NT2/D1 (cell line): Measurements from ENCODE around the gene WSCD1.

Experiments used
- SUZ12 ChIP-seq: IDR thresholded peaks from 2 replicates; pipeline ENCODE4 v1.6.1; 2011; ENCODE audit not compliant: insufficient read length, insufficient read depth; ENCODE audit errors: extremely low read depth
- ZNF274 ChIP-seq: IDR thresholded peaks from 2 replicates; pipeline ENCODE4 v1.6.1; 2011; ENCODE audit warnings: mild to moderate bottlenecking, low read depth, low read length

DNA sequence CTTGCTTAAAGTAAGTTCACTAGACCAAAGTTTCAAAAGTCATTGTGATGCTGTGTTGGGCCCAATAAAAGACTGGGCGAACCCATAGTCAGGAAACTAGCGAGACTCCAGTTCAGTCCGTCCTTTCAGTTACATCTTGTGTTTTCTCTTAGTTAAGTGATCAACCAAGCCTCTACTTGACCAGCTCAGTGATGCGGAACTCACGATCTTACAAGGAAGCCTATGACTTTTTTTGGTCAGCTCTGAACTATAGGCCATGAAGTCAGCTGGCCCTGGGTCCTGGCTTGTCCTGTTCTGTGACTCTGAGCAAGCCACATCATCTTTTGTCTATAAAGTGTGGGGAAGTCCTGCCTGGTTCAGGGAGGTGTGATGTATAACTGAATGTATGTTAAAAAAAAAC, 21.7 kb upstream of the WSCD1 start:
- TF ChIP-seq SUZ12: no peak
- TF ChIP-seq ZNF274: no peak
